Type B pancreatic cell (in vitro differentiated cells): ENCODE measurements around the gene FAM83F. TPM values are rescaled to one million over a fixed set of nuclear protein-coding genes. Genes with fewer than 3 reads are reported as not detected.

Experiments used
- DNase-seq: peaks from one replicate; pipeline ENCODE4 v3.0.0; 2021; ENCODE audit warnings: mixed read lengths; ENCODE audit not compliant: unreplicated experiment; ENCODE audit errors: extremely low spot score
- H3K27ac Mint-ChIP-seq: 2 replicates; pipeline ENCODE4 v1.8.0; 2021; ENCODE audit warnings: mild to moderate bottlenecking, mixed read lengths
- H3K27me3 Mint-ChIP-seq: 2 replicates; pipeline ENCODE4 v1.8.0; 2021; ENCODE audit warnings: mixed read lengths
- H3K36me3 Mint-ChIP-seq: 2 replicates; pipeline ENCODE4 v1.8.0; 2021; ENCODE audit warnings: mixed read lengths
- H3K4me1 Mint-ChIP-seq: one replicate; pipeline ENCODE4 v1.8.0; 2021; ENCODE audit warnings: mixed read lengths; ENCODE audit not compliant: unreplicated experiment
- H3K4me3 Mint-ChIP-seq: 2 replicates; pipeline ENCODE4 v1.8.0; 2021; ENCODE audit warnings: mild to moderate bottlenecking, mixed read lengths
- H3K9me3 Mint-ChIP-seq: 2 replicates; pipeline ENCODE4 v1.8.0; 2021; ENCODE audit warnings: mixed read lengths
- CTCF ChIP-seq: fragments of 200-600 bp; sonication (generic); conservative IDR thresholded peaks from 2 replicates; pipeline ENCODE4 v1.5.0; 2021; ENCODE audit warnings: antibody characterized with exemption, mild to moderate bottlenecking
- total RNA-seq: library from RNA; stranded (reverse); gene quantifications from 2 replicates; pipeline ENCODE4 v1.2.1, GENCODE V29; 2021; ENCODE audit warnings: low replicate concordance

FAM83F gene
- total RNA-seq, 1 donor from 2014 or later = 12.4 TPM

- no peaks in the 10 kb centered on the region for H3K27me3 Mint-ChIP-seq
- H3K4me3 Mint-ChIP-seq = no peak overlapping the region
- H3K4me1 Mint-ChIP-seq = no peaks in the 10 kb centered on the region
- no peaks in the 10 kb centered on the region for H3K36me3 Mint-ChIP-seq
- no peak for DNase-seq
- H3K9me3 Mint-ChIP-seq = no peaks in the 10 kb centered on the region
- TF ChIP-seq CTCF = no peak
- H3K27ac Mint-ChIP-seq = no peak overlapping the region
Measured at GRCh38 chr22:40070701-40071100, 75.9 kb downstream of the FAM83F start.

- no peaks in the 10 kb centered on the region for H3K9me3 Mint-ChIP-seq
- H3K27me3 Mint-ChIP-seq = no peaks in the 10 kb centered on the region
- no peak for DNase-seq
- H3K36me3 Mint-ChIP-seq = no peaks in the 10 kb centered on the region
- TF ChIP-seq CTCF = no peak
- no peaks in the 10 kb centered on the region for H3K4me1 Mint-ChIP-seq
- H3K4me3 Mint-ChIP-seq = no peak overlapping the region
- no peak overlapping the region for H3K27ac Mint-ChIP-seq
Measured at GRCh38 chr22:40071720-40072119, 77.0 kb downstream of the FAM83F start.

- H3K27ac Mint-ChIP-seq = no peak overlapping the region
- peaks cover 10% of the 10 kb centered on the region for H3K4me1 Mint-ChIP-seq
- no peak overlapping the region for H3K4me3 Mint-ChIP-seq
Measured at GRCh38 chr22:40076702-40077645, 82.2 kb downstream of the FAM83F start.

GRCh38 chr22:40077646-40078016 is 82.9 kb downstream of the FAM83F start:
- Mint-ChIP-seq H3K27me3 (no peaks in the 10 kb centered on the region), H3K9me3 (peaks cover 5% of the 10 kb centered on the region), H3K36me3 (peaks cover 5% of the 10 kb centered on the region), H3K27ac (no peak overlapping the region), H3K4me1 (peaks cover 10% of the 10 kb centered on the region), H3K4me3 (no peak overlapping the region)
- no peak for TF ChIP-seq CTCF
- no peak for DNase-seq

More at GRCh38 chr22:40076702-40077645, 82.2 kb downstream of the FAM83F start:
- no peak for TF ChIP-seq CTCF
- no peaks in the 10 kb centered on the region for H3K27me3 Mint-ChIP-seq
- H3K9me3 Mint-ChIP-seq = peaks cover 5% of the 10 kb centered on the region
- DNase-seq = no peak
- peaks cover 5% of the 10 kb centered on the region for H3K36me3 Mint-ChIP-seq

GRCh38 chr22:40081662-40082061 is 86.9 kb downstream of the FAM83F start:
- DNase-seq = no peak
- TF ChIP-seq CTCF = no peak
- H3K36me3 Mint-ChIP-seq = peaks cover 5% of the 10 kb centered on the region
- H3K4me1 Mint-ChIP-seq = peaks cover 10% of the 10 kb centered on the region
- H3K27me3 Mint-ChIP-seq = no peaks in the 10 kb centered on the region
- H3K4me3 Mint-ChIP-seq = no peak overlapping the region
- H3K9me3 Mint-ChIP-seq = peaks cover 5% of the 10 kb centered on the region
- no peak overlapping the region for H3K27ac Mint-ChIP-seq
